Right lobe of liver (tissue), 4 donors: ENCODE measurements around the gene TRAF3IP1.

Experiments used
- POLR2A ChIP-seq: fragments of 450-650 bp; IDR thresholded peaks from one replicate; pipeline ENCODE4 v1.6.1; 2017; ENCODE audit warnings: antibody characterized with exemption, mild to moderate bottlenecking
- TF ChIP-seq, protein P1 (sequence below), 4 donors: fragments of 200-600 bp in 3 of 4; fragments of 450-650 bp in 1 of 4; IDR thresholded peaks; one replicate each; pipeline versions ENCODE4 v1.5.1 to v1.8.0; 2016 to 2022; ENCODE audit warnings: antibody characterized with exemption in 4 of 4, mild to moderate bottlenecking in 2 of 4
- donor health status: DM: no; HTN: no; CAD: no.
- donor health status: DM: no; HTN: no; CAD: no.
- donor health status: DM: no; HTN: yes; CAD: no.

DNA sequence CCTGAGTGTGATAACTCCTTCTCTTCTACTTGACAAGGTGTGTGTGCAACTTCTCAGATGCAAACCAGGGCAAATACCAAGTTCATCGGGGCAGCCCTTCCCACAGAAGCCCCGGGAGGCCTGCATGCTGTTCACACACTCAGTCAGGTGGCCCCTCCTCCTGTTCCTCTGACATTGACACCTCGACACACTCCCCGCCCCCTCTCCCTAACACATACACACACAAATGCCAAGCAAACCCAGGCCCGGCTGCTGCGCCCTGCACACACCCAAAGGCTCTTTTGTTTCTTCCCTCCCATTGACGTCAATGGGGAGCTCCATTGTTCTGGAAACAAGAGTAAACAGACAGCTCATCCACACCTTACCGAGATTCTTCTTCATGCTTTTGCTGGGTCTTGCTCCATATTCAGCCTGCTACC, 30.2 kb upstream of the TRAF3IP1 start:
- TF ChIP-seq, protein P1, sequence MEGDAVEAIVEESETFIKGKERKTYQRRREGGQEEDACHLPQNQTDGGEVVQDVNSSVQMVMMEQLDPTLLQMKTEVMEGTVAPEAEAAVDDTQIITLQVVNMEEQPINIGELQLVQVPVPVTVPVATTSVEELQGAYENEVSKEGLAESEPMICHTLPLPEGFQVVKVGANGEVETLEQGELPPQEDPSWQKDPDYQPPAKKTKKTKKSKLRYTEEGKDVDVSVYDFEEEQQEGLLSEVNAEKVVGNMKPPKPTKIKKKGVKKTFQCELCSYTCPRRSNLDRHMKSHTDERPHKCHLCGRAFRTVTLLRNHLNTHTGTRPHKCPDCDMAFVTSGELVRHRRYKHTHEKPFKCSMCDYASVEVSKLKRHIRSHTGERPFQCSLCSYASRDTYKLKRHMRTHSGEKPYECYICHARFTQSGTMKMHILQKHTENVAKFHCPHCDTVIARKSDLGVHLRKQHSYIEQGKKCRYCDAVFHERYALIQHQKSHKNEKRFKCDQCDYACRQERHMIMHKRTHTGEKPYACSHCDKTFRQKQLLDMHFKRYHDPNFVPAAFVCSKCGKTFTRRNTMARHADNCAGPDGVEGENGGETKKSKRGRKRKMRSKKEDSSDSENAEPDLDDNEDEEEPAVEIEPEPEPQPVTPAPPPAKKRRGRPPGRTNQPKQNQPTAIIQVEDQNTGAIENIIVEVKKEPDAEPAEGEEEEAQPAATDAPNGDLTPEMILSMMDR (IDR thresholded peaks at IDR 0.05): no peak
- TF ChIP-seq POLR2A: no peak
